IMR-90 (cell line): ENCODE measurements around the gene TMBIM1. TPM values are rescaled to one million over a fixed set of nuclear protein-coding genes. Genes with fewer than 3 reads are reported as not detected.

Experiments
- ATAC-seq: fragments of 200-7000 bp; cut with Tn5 transposase; 2 replicates; pipeline ENCODE4 v1.9.1; 2020; ENCODE audit warnings: low read depth, mild to moderate bottlenecking, moderate library complexity
- BruUV-seq: library from RNA; stranded (reverse); fragments of 400-500 nt; replicated peaks from 2 replicates; lab custom pipeline; 2021; lab: Mats Ljungman, UMichigan
- CTCF ChIA-PET: fragments of 300-600 bp; formaldehyde crosslinking; extraction: SDS; loops from one replicate; lab custom pipeline; 2021; ENCODE audit warnings: antibody characterized with exemption; lab: Yijun Ruan, JAX
- POLR2A ChIA-PET: fragments of 300-600 bp; sonication (Branson Sonifier 250); formaldehyde crosslinking; loops from one replicate; lab custom pipeline; 2022; ENCODE audit warnings: antibody characterized with exemption; ENCODE audit not compliant: unreplicated experiment; lab: Charles Lee
- DNase-seq: peaks from one replicate; pipeline ENCODE4 v3.0.0; 2013
- H2AFZ ChIP-seq: replicated peaks from 2 replicates; pipeline ENCODE3; 2013; ENCODE audit warnings: low read length, mild to moderate bottlenecking; ENCODE audit not compliant: poor library complexity
- H2AK5ac ChIP-seq: 2 replicates; pipeline ENCODE4 v1.6.1; 2013; ENCODE audit warnings: low read depth, low read length, inconsistent platforms
- H2AK9ac ChIP-seq: replicated peaks from 2 replicates; pipeline ENCODE3; 2013; ENCODE audit warnings: mild to moderate bottlenecking, low read depth, low read length, moderate library complexity; ENCODE audit not compliant: poor library complexity
- H2BK120ac ChIP-seq: 2 replicates; pipeline ENCODE4 v1.6.1; 2013; ENCODE audit warnings: low read depth, low read length, inconsistent platforms
- H2BK15ac ChIP-seq: 3 replicates; pipeline ENCODE4 v1.6.1; 2013; ENCODE audit warnings: low read depth, low read length, inconsistent platforms
- H2BK20ac ChIP-seq: 2 replicates; pipeline ENCODE4 v1.6.1; 2013; ENCODE audit warnings: low read depth, mild to moderate bottlenecking, inconsistent platforms, low read length, moderate library complexity
- H2BK5ac ChIP-seq: 2 replicates; pipeline ENCODE4 v1.6.1; 2013; ENCODE audit warnings: mild to moderate bottlenecking, low read depth, low read length, inconsistent platforms; ENCODE audit not compliant: poor library complexity, severe bottlenecking
- H3K14ac ChIP-seq: replicated peaks from 2 replicates; pipeline ENCODE4 v1.6.1; 2013; ENCODE audit warnings: low read depth, low read length, inconsistent platforms
- H3K18ac ChIP-seq: 2 replicates; pipeline ENCODE4 v1.6.1; 2013; ENCODE audit warnings: low read depth, low read length, control low read depth
- H3K23ac ChIP-seq: 2 replicates; pipeline ENCODE4 v1.6.1; 2013; ENCODE audit warnings: low read depth, low read length, inconsistent platforms
- H3K27ac ChIP-seq: 2 replicates; pipeline ENCODE4 v1.5.1; 2013; ENCODE audit warnings: mild to moderate bottlenecking, control low read depth, low read length; ENCODE audit not compliant: insufficient read depth
- H3K27me3 ChIP-seq: 2 replicates; pipeline ENCODE4 v1.6.1; 2013; ENCODE audit warnings: low read length; ENCODE audit not compliant: control insufficient read depth, insufficient read depth
- H3K36me3 ChIP-seq: 2 replicates; pipeline ENCODE4 v1.6.1; 2013; ENCODE audit warnings: low read length, mixed read lengths; ENCODE audit not compliant: control insufficient read depth, insufficient read depth
- H3K4ac ChIP-seq: 2 replicates; pipeline ENCODE4 v1.6.1; 2013; ENCODE audit warnings: low read depth, low read length, inconsistent platforms
- H3K4me1 ChIP-seq: 2 replicates; pipeline ENCODE4 v1.6.1; 2013; ENCODE audit warnings: low read length, mixed read lengths; ENCODE audit not compliant: control insufficient read depth, insufficient read depth
- H3K4me2 ChIP-seq: 2 replicates; pipeline ENCODE4 v1.6.1; 2013; ENCODE audit warnings: low read depth, mild to moderate bottlenecking, control low read depth, low read length, moderate library complexity
- H3K4me3 ChIP-seq: 2 replicates; pipeline ENCODE4 v1.5.1; 2013; ENCODE audit warnings: low read depth, mild to moderate bottlenecking, control low read depth, low read length, moderate library complexity; ENCODE audit not compliant: insufficient read depth
- H3K56ac ChIP-seq: 2 replicates; pipeline ENCODE4 v1.6.1; 2013; ENCODE audit warnings: low read length, inconsistent platforms; ENCODE audit not compliant: insufficient read depth; ENCODE audit errors: extremely low read depth
- H3K79me1 ChIP-seq, 2 experiments: 2 replicates each; pipeline ENCODE4 v1.6.1; 2013; ENCODE audit warnings: low read length in 2 of 2, inconsistent platforms in 1 of 2, low read depth in 1 of 2
- H3K9ac ChIP-seq: 2 replicates; pipeline ENCODE4 v1.6.1; 2013; ENCODE audit warnings: low read depth, low read length, control low read depth
- H3K9me1 ChIP-seq: 2 replicates; pipeline ENCODE4 v1.6.1; 2013; ENCODE audit warnings: low read length, inconsistent platforms; ENCODE audit not compliant: insufficient read depth
- H3K9me3 ChIP-seq: 2 replicates; pipeline ENCODE4 v1.6.1; 2013; ENCODE audit warnings: low read length; ENCODE audit not compliant: control insufficient read depth, insufficient read depth
- H4K20me1 ChIP-seq: 2 replicates; pipeline ENCODE4 v1.6.1; 2013; ENCODE audit warnings: low read length, inconsistent platforms; ENCODE audit not compliant: insufficient read depth
- H4K5ac ChIP-seq: 2 replicates; pipeline ENCODE4 v1.6.1; 2013; ENCODE audit warnings: mild to moderate bottlenecking, low read depth, low read length, control low read depth
- H4K8ac ChIP-seq, 2 experiments: 2 replicates each; pipeline ENCODE4 v1.6.1; 2013; ENCODE audit warnings: low read depth in 2 of 2, low read length in 2 of 2, control low read depth in 1 of 2, inconsistent platforms in 1 of 2
- H4K91ac ChIP-seq: 2 replicates; pipeline ENCODE4 v1.6.1; 2013; ENCODE audit warnings: low read depth, low read length, inconsistent platforms; ENCODE audit not compliant: insufficient read depth
- BHLHE40 ChIP-seq: fragments of 150-350 bp; IDR thresholded peaks from 2 replicates; pipeline ENCODE4 v1.6.1; 2016; ENCODE audit warnings: mild to moderate bottlenecking, low read depth, low read length
- CEBPB ChIP-seq: IDR thresholded peaks from 2 replicates; pipeline ENCODE4 v1.6.1; 2012; ENCODE audit warnings: low read depth, low read length, improper control_type of control experiment
- CHD1 ChIP-seq: IDR thresholded peaks from 2 replicates; pipeline ENCODE4 v1.6.1; 2012; ENCODE audit warnings: low read depth, low read length, improper control_type of control experiment
- MAFK ChIP-seq: IDR thresholded peaks from 2 replicates; pipeline ENCODE4 v1.6.1; 2012; ENCODE audit warnings: low read depth, low read length, improper control_type of control experiment
- MXI1 ChIP-seq: IDR thresholded peaks from 2 replicates; pipeline ENCODE4 v1.6.1; 2012; ENCODE audit warnings: low read depth, mild to moderate bottlenecking, low read length, moderate library complexity, borderline replicate concordance
- POLR2A ChIP-seq: IDR thresholded peaks from 2 replicates; pipeline ENCODE4 v1.6.1; 2012; ENCODE audit warnings: mild to moderate bottlenecking, low read depth, low read length
- RAD21 ChIP-seq: IDR thresholded peaks from 2 replicates; pipeline ENCODE4 v1.6.1; 2012; ENCODE audit warnings: low read length, improper control_type of control experiment
- RFX5 ChIP-seq: IDR thresholded peaks from 2 replicates; pipeline ENCODE4 v1.8.0; 2012; ENCODE audit warnings: low read depth, mild to moderate bottlenecking, low read length, moderate library complexity
- SMC3 ChIP-seq: fragments of 150-350 bp; IDR thresholded peaks from 2 replicates; pipeline ENCODE4 v1.6.1; 2016; ENCODE audit warnings: low read depth, mild to moderate bottlenecking, antibody characterized with exemption, low read length, moderate library complexity
- WGBS, 2 experiments: methylation state at CpG; one replicate each; pipeline versions ENCODE4 v1.1.5 to v1.1.7; 2013; ENCODE audit warnings: missing lambda C conversion rate in 2 of 2; ENCODE audit not compliant: insufficient read length in 1 of 2; ENCODE audit errors: extremely low coverage in 2 of 2; 5-methylcytosine and 5-hydroxymethylcytosine counted together
- dilution Hi-C: fragments of 300-500 bp; cut with HindIII; formaldehyde crosslinking; loops from one replicate; pipeline ENCODE4 v1.14.3; 2018; ENCODE audit warnings: low sequenced_read_pairs; ENCODE audit not compliant: unreplicated experiment
- in situ Hi-C: fragments of 300-500 bp; cut with MboI; formaldehyde crosslinking; loops from 3 replicates; pipeline ENCODE4 v1.14.3; 2019; ENCODE audit warnings: low sequenced_read_pairs, inconsistent platforms, mixed read lengths
- intact Hi-C: fragments of 100-400 bp; cut with micrococcal nuclease; formaldehyde crosslinking; loops from 2 replicates; pipeline ENCODE4 v1.10.0; 2022
- polyA plus RNA-seq, 3 experiments: library from polyadenylated mRNA; depleted of rRNA; stranded (reverse); fragments of >200 nt; gene quantifications; 2 replicates each; pipeline ENCODE4 v1.2.3, GENCODE V29; 2012; ENCODE audit warnings: low replicate concordance in 1 of 3
- total RNA-seq: library from RNA; depleted of rRNA; stranded (reverse); fragments of >200 nt; gene quantifications from 2 replicates; pipeline ENCODE4 v1.2.3, GENCODE V29; 2012
- TF ChIP-seq, protein P1 (sequence below): fragments of 150-350 bp; IDR thresholded peaks from 2 replicates; pipeline ENCODE4 v1.6.1; 2016; ENCODE audit warnings: low read depth, mild to moderate bottlenecking, low read length, moderate library complexity, borderline replicate concordance
- TF ChIP-seq, protein P2 (sequence below): conservative IDR thresholded peaks from 2 replicates; pipeline ENCODE4 v1.5.1; 2012; ENCODE audit warnings: mild to moderate bottlenecking, low read depth, low read length, improper control_type of control experiment
- TF ChIP-seq, protein P3 (sequence below): fragments of 150-350 bp; IDR thresholded peaks from 2 replicates; pipeline ENCODE4 v1.6.1; 2017; ENCODE audit warnings: mild to moderate bottlenecking, antibody characterized with exemption, low read length, low read depth

TMBIM1 gene
- total and polyA plus RNA-seq, 2 of the 4 experiments (the other 2 are of a cell fraction): 84.6 to 102 TPM

DNA sequence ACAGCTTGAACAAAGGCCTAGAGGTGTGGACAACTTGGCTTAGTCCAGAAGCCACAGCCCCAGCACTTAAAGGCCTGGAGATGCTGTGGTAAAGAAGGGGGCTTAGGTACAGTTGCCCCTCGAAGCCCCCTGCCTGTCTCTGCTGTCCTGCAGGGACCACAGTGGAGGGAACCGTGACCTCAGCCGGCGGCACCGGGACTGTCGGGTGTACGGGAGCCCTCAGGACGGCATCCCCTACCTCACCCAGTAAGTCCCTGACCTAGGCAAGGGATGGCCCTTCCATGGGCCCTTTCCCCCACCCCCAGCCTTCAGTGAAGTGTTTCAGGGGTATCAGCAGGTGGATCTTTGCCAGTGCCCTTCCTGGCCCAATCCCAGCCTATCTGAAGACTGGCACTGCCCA, 49.1 kb upstream of the TMBIM1 start (continued):
- TF ChIP-seq, protein P1, sequence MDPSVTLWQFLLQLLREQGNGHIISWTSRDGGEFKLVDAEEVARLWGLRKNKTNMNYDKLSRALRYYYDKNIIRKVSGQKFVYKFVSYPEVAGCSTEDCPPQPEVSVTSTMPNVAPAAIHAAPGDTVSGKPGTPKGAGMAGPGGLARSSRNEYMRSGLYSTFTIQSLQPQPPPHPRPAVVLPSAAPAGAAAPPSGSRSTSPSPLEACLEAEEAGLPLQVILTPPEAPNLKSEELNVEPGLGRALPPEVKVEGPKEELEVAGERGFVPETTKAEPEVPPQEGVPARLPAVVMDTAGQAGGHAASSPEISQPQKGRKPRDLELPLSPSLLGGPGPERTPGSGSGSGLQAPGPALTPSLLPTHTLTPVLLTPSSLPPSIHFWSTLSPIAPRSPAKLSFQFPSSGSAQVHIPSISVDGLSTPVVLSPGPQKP: no peak
- TF ChIP-seq SMC3: no peak
- TF ChIP-seq BHLHE40: no peak
- no peak for TF ChIP-seq RAD21

DNA sequence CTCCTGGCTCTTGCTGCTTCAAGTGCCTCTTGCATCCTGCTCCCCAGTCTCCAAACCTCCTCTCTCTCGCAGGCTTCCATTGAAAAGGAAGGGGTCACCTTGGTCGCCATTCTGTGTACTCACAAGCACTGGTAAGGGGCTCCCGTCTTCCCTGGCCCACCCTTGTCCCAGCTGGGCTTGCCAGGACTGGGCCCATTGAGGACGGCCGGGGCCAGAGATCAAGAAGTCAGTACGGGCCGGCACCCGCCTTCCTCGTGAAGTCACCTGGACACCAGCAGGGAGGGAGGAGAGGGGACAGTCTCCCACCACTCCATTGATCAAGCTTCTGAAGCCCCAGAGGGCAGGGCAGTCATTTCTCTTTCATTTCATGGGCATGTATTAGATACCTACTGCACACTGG, 48.4 kb upstream of the TMBIM1 start:
- Histone ChIP-seq H3K27me3 (no peaks in the 10 kb centered on the region; the same call in 1 of the 2 replicates), H2AK9ac (no peak overlapping the region), H2AFZ (no peak overlapping the region), H4K91ac (no peak overlapping the region), H3K27ac (no peak overlapping the region), H3K14ac (no peak overlapping the region), H4K20me1 (no peaks in the 10 kb centered on the region), H2BK5ac (no peak overlapping the region), H4K5ac (no peak overlapping the region), H2BK20ac (no peak overlapping the region), H3K4me3 (no peak overlapping the region), H2BK15ac (no peak overlapping the region), H2AK5ac (no peak overlapping the region), H3K36me3 (no peaks in the 10 kb centered on the region), H3K4ac (no peak overlapping the region), H3K18ac (no peak overlapping the region), H2BK120ac (no peak overlapping the region), H3K4me1 (peaks cover 8% of the 10 kb centered on the region; the same call in 1 of the 2 replicates), H3K9me3 (no peaks in the 10 kb centered on the region), H3K56ac (no peak overlapping the region), H3K9ac (no peak overlapping the region), H4K8ac (no peak overlapping the region), H3K9me1 (no peaks in the 10 kb centered on the region), H3K4me2 (no peak overlapping the region), H3K23ac (no peak overlapping the region), H3K79me1 (no peaks in the 10 kb centered on the region)
- DNase-seq: no peak
- in situ Hi-C loops (no loop called here), intact Hi-C loops (no loop called here), dilution Hi-C loops (no loop called here)
- CTCF ChIA-PET: no interaction called here
- ATAC-seq: no peak
- POLR2A ChIA-PET: no interaction called here
- BruUV-seq: no TSS peak
- no CpG with 5 or more reads among the region's 9 CpGs for WGBS, 2 experiments
- no peak for TF ChIP-seq SMC3
- no peak for TF ChIP-seq MAFK
- no peak for TF ChIP-seq RAD21
- no peak for TF ChIP-seq CHD1
- TF ChIP-seq RFX5: no peak
- TF ChIP-seq, protein P2, sequence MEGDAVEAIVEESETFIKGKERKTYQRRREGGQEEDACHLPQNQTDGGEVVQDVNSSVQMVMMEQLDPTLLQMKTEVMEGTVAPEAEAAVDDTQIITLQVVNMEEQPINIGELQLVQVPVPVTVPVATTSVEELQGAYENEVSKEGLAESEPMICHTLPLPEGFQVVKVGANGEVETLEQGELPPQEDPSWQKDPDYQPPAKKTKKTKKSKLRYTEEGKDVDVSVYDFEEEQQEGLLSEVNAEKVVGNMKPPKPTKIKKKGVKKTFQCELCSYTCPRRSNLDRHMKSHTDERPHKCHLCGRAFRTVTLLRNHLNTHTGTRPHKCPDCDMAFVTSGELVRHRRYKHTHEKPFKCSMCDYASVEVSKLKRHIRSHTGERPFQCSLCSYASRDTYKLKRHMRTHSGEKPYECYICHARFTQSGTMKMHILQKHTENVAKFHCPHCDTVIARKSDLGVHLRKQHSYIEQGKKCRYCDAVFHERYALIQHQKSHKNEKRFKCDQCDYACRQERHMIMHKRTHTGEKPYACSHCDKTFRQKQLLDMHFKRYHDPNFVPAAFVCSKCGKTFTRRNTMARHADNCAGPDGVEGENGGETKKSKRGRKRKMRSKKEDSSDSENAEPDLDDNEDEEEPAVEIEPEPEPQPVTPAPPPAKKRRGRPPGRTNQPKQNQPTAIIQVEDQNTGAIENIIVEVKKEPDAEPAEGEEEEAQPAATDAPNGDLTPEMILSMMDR: no peak
- TF ChIP-seq BHLHE40: no peak
- no peak for TF ChIP-seq CEBPB
- TF ChIP-seq, protein P3, sequence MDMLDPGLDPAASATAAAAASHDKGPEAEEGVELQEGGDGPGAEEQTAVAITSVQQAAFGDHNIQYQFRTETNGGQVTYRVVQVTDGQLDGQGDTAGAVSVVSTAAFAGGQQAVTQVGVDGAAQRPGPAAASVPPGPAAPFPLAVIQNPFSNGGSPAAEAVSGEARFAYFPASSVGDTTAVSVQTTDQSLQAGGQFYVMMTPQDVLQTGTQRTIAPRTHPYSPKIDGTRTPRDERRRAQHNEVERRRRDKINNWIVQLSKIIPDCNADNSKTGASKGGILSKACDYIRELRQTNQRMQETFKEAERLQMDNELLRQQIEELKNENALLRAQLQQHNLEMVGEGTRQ: no peak
- TF ChIP-seq, protein P1: no peak
- no peak for TF ChIP-seq POLR2A
- TF ChIP-seq MXI1: no peak
